Panc1 (cell line): Measurements from ENCODE around the gene PDLIM7.

Experiments
- POLR2AphosphoS5 ChIP-seq: IDR thresholded peaks from 2 replicates; pipeline ENCODE4 v1.6.1; 2012; ENCODE audit warnings: mild to moderate bottlenecking, low read depth, low read length, moderate library complexity
- TCF7L2 ChIP-seq: IDR thresholded peaks from 2 replicates; pipeline ENCODE4 v1.6.1; 2011; ENCODE audit warnings: mild to moderate bottlenecking, low read depth, low read length, inconsistent platforms
- TF ChIP-seq, protein P1 (sequence below): fragments of 450-650 bp; IDR thresholded peaks from 2 replicates; pipeline ENCODE4 v1.5.1; 2017; ENCODE audit warnings: mild to moderate bottlenecking
- TF ChIP-seq, protein P2 (sequence below), 2 experiments: IDR thresholded peaks; 2 replicates each; pipeline ENCODE4 v1.6.1; 2011 to 2012; ENCODE audit warnings: low read depth in 2 of 2, control low read depth in 1 of 2, low read length in 1 of 2, mild to moderate bottlenecking in 1 of 2, moderate library complexity in 1 of 2; ENCODE audit not compliant: insufficient read depth in 1 of 2

DNA sequence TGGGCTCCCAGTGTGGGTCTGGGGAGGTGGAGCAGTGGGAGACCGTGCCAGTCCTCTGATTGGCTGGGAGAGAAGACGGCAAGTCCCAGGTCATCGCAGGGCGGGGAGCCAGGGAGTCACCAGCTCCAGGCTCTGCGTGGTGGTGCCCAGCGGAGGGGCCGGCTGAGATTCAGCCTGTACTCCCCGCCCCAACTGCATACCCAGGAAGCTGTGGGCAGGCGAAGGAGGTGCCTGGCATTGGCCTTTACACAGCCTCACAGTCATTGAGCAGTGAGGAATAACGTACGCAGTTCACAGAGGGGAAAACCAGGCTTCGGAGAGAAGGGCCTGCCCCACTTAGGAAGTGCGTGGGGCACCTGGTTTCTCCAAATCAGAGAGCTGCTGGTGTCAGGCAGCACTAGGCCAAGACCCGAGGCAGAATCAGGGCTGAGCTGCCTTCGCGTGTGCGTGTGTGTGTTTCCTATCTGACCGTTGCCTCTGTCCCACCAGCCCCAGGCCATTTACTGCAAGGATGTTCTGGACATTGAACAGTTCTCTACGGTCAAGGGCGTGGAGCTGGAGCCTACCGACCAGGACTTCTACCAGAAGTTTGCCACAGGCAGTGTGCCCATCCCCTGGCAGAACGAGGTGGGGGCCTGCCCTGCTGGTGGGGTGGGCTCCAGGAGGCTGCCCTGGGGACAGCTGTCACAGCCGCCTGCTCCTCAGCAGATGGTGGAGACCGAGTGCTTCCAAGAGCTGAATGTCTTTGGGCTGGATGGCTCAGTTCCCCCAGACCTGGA, 57.0 kb downstream of the PDLIM7 start:
- TF ChIP-seq, protein P1, sequence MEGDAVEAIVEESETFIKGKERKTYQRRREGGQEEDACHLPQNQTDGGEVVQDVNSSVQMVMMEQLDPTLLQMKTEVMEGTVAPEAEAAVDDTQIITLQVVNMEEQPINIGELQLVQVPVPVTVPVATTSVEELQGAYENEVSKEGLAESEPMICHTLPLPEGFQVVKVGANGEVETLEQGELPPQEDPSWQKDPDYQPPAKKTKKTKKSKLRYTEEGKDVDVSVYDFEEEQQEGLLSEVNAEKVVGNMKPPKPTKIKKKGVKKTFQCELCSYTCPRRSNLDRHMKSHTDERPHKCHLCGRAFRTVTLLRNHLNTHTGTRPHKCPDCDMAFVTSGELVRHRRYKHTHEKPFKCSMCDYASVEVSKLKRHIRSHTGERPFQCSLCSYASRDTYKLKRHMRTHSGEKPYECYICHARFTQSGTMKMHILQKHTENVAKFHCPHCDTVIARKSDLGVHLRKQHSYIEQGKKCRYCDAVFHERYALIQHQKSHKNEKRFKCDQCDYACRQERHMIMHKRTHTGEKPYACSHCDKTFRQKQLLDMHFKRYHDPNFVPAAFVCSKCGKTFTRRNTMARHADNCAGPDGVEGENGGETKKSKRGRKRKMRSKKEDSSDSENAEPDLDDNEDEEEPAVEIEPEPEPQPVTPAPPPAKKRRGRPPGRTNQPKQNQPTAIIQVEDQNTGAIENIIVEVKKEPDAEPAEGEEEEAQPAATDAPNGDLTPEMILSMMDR: no peak
- TF ChIP-seq, protein P2, sequence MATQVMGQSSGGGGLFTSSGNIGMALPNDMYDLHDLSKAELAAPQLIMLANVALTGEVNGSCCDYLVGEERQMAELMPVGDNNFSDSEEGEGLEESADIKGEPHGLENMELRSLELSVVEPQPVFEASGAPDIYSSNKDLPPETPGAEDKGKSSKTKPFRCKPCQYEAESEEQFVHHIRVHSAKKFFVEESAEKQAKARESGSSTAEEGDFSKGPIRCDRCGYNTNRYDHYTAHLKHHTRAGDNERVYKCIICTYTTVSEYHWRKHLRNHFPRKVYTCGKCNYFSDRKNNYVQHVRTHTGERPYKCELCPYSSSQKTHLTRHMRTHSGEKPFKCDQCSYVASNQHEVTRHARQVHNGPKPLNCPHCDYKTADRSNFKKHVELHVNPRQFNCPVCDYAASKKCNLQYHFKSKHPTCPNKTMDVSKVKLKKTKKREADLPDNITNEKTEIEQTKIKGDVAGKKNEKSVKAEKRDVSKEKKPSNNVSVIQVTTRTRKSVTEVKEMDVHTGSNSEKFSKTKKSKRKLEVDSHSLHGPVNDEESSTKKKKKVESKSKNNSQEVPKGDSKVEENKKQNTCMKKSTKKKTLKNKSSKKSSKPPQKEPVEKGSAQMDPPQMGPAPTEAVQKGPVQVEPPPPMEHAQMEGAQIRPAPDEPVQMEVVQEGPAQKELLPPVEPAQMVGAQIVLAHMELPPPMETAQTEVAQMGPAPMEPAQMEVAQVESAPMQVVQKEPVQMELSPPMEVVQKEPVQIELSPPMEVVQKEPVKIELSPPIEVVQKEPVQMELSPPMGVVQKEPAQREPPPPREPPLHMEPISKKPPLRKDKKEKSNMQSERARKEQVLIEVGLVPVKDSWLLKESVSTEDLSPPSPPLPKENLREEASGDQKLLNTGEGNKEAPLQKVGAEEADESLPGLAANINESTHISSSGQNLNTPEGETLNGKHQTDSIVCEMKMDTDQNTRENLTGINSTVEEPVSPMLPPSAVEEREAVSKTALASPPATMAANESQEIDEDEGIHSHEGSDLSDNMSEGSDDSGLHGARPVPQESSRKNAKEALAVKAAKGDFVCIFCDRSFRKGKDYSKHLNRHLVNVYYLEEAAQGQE (IDR thresholded peaks at IDR 0.05; ENCODE audit: insufficient read depth in 1 of 2, low read depth in 2 of 2, low read length in 1 of 2): no peak
- TF ChIP-seq POLR2AphosphoS5: peak; percentile 22; the same call in 1 of the 2 replicates
- TF ChIP-seq TCF7L2: no peak
